ENCODE results near the gene SMR3A.

DNA sequence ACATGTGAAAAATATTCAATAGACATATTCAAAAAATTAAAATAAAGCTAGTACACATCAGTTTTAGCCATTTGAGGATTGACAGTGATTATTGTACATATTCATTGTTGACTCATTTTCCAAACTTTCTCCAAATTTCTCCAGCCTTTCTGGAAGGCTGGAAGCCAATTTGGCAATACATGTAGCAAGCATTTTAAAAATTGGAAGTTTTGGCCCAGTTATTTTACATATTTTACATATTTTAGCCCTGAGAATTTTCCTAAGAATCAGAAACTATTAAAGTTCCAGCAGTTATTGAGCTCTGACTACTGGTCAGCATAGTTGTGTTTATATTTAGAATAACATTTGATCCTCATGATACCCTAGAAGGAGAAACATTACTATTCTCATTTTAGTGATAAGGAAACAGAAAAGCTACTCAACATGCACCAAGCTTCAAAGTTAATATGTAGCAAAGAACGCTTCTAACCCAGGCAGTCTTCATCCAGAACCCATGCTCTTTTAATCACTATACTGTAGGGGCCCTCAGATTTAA is 22.6 kb upstream of the SMR3A start:
- no peak for TF ChIP-seq JUNB (IDR thresholded peaks at IDR 0.05)
- TF ChIP-seq, protein P1, sequence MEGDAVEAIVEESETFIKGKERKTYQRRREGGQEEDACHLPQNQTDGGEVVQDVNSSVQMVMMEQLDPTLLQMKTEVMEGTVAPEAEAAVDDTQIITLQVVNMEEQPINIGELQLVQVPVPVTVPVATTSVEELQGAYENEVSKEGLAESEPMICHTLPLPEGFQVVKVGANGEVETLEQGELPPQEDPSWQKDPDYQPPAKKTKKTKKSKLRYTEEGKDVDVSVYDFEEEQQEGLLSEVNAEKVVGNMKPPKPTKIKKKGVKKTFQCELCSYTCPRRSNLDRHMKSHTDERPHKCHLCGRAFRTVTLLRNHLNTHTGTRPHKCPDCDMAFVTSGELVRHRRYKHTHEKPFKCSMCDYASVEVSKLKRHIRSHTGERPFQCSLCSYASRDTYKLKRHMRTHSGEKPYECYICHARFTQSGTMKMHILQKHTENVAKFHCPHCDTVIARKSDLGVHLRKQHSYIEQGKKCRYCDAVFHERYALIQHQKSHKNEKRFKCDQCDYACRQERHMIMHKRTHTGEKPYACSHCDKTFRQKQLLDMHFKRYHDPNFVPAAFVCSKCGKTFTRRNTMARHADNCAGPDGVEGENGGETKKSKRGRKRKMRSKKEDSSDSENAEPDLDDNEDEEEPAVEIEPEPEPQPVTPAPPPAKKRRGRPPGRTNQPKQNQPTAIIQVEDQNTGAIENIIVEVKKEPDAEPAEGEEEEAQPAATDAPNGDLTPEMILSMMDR (IDR thresholded peaks at IDR 0.05) = no peak
- no peak for TF ChIP-seq EP300 (IDR thresholded peaks at IDR 0.05)
- TF ChIP-seq CEBPB (IDR thresholded peaks at IDR 0.05) = no peak
- TF ChIP-seq, protein P2, sequence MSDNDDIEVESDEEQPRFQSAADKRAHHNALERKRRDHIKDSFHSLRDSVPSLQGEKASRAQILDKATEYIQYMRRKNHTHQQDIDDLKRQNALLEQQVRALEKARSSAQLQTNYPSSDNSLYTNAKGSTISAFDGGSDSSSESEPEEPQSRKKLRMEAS (IDR thresholded peaks at IDR 0.05) = no peak
- TF ChIP-seq POLR2A (IDR thresholded peaks at IDR 0.05; ENCODE audit: low read length) = no peak
- no peak for TF ChIP-seq ESRRA (IDR thresholded peaks at IDR 0.05; ENCODE audit: borderline replicate concordance, low read length)
- no peak for TF ChIP-seq PHF8 (IDR thresholded peaks at IDR 0.05; ENCODE audit: borderline replicate concordance, low read depth)
- no peak for TF ChIP-seq TP53 (CRISPR knock-in tag; IDR thresholded peaks at IDR 0.05)
- TF ChIP-seq, protein P3, sequence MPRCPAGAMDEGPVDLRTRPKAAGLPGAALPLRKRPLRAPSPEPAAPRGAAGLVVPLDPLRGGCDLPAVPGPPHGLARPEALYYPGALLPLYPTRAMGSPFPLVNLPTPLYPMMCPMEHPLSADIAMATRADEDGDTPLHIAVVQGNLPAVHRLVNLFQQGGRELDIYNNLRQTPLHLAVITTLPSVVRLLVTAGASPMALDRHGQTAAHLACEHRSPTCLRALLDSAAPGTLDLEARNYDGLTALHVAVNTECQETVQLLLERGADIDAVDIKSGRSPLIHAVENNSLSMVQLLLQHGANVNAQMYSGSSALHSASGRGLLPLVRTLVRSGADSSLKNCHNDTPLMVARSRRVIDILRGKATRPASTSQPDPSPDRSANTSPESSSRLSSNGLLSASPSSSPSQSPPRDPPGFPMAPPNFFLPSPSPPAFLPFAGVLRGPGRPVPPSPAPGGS (IDR thresholded peaks at IDR 0.05) = no peak
- TF ChIP-seq, protein P4, sequence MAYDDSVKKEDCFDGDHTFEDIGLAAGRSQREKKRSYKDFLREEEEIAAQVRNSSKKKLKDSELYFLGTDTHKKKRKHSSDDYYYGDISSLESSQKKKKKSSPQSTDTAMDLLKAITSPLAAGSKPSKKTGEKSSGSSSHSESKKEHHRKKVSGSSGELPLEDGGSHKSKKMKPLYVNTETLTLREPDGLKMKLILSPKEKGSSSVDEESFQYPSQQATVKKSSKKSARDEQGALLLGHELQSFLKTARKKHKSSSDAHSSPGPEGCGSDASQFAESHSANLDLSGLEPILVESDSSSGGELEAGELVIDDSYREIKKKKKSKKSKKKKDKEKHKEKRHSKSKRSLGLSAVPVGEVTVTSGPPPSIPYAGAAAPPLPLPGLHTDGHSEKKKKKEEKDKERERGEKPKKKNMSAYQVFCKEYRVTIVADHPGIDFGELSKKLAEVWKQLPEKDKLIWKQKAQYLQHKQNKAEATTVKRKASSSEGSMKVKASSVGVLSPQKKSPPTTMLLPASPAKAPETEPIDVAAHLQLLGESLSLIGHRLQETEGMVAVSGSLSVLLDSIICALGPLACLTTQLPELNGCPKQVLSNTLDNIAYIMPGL (CRISPR knock-in tag; IDR thresholded peaks at IDR 0.05; ENCODE audit: borderline replicate concordance) = no peak
- TF ChIP-seq CBX2 (IDR thresholded peaks at IDR 0.05; ENCODE audit: borderline replicate concordance, low read depth) = no peak
